ENCODE results near the gene CCL3.

Gene CCL3

GRCh38 chr17:36070427-36070826, 19.5 kb downstream of the CCL3 start:
- TF ChIP-seq ZFX (IDR thresholded peaks at IDR 0.05; ENCODE audit: borderline replicate concordance) (no peak), CTCF (IDR thresholded peaks at IDR 0.05) (no peak)
- H3K27ac ChIP-seq, result no peak overlapping the region

- H3K27ac ChIP-seq, result no peak overlapping the region
- TF ChIP-seq ZFX (IDR thresholded peaks at IDR 0.05; ENCODE audit: borderline replicate concordance), result no peak
- TF ChIP-seq CTCF (IDR thresholded peaks at IDR 0.05), result no peak
These were observed 20.8 kb downstream of the CCL3 start for GRCh38 chr17:36069136-36069535.

GRCh38 chr17:36068524-36068923, 21.4 kb downstream of the CCL3 start:
- no peak overlapping the region for H3K27ac ChIP-seq
- no peak for TF ChIP-seq CTCF (IDR thresholded peaks at IDR 0.05)
- no peak for TF ChIP-seq ZFX (IDR thresholded peaks at IDR 0.05; ENCODE audit: borderline replicate concordance)

- TF ChIP-seq CTCF (IDR thresholded peaks at IDR 0.05), result no peak
- no peak for TF ChIP-seq ZFX (IDR thresholded peaks at IDR 0.05; ENCODE audit: borderline replicate concordance)
- H3K27ac ChIP-seq, result no peak overlapping the region
These were observed 23.5 kb downstream of the CCL3 start for GRCh38 chr17:36066365-36066985.

- TF ChIP-seq CTCF (IDR thresholded peaks at IDR 0.05), result no peak
- TF ChIP-seq ZFX (IDR thresholded peaks at IDR 0.05; ENCODE audit: borderline replicate concordance), result no peak
- H3K27ac ChIP-seq, result no peak within 1 kb of the TSS
These were observed 26.0 kb downstream of the CCL3 start, which contains the start of gene CCL18 for GRCh38 chr17:36063786-36064541. Gene CCL18 (plus strand): TSS chr17:36064272. CDS start chr17:36064343, 71 bp downstream.

- TF ChIP-seq ZFX (IDR thresholded peaks at IDR 0.05; ENCODE audit: borderline replicate concordance), result no peak
- no peak for TF ChIP-seq CTCF (IDR thresholded peaks at IDR 0.05)
- no peak overlapping the region for H3K27ac ChIP-seq
These were observed 29.1 kb downstream of the CCL3 start for GRCh38 chr17:36060816-36061215.

GRCh38 chr17:36059406-36059805, 30.5 kb downstream of the CCL3 start:
- no peak overlapping the region for H3K27ac ChIP-seq
- TF ChIP-seq CTCF (IDR thresholded peaks at IDR 0.05), result no peak
- no peak for TF ChIP-seq ZFX (IDR thresholded peaks at IDR 0.05; ENCODE audit: borderline replicate concordance)

All from 22Rv1 (cell line).